Measurements from ENCODE around the gene TNRC6A.

The TNRC6A gene

GRCh38 chr16:24822974-24823373 is 93.5 kb downstream of the TNRC6A start:
- FAIRE-seq (no peak), DNase-seq (ENCODE audit: insufficient read length) (no peak)
- TF ChIP-seq POLR2A (IDR thresholded peaks at IDR 0.05; ENCODE audit: low read depth, low read length) (no peak), TAF1 (IDR thresholded peaks at IDR 0.05; ENCODE audit: borderline replicate concordance, low read depth, low read length) (no peak), POLR2AphosphoS5 (IDR thresholded peaks at IDR 0.05; ENCODE audit: low read depth, low read length) (no peak)

DNA sequence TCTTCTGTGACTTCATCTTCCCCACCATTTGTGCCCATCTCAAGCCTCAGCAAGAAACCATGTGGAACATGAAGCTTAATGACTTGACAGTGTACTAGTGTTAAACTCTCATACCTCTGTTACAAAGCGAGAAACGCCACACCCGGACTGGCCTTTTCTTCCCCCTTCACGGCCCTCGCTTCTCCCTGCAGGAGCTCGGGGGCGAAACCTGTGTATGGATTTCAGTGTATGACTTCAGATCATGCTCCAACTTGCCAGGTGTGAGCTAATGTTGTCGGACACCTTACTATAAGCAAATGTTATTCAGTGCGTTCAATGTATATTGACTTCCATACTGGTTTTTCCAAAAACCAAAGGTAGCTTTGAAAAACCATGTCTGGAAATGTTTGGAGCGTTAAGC is 96.2 kb downstream of the TNRC6A start:
- FAIRE-seq: no peak
- TF ChIP-seq TAF1 (IDR thresholded peaks at IDR 0.05; ENCODE audit: borderline replicate concordance, low read depth, low read length) (no peak), POLR2AphosphoS5 (IDR thresholded peaks at IDR 0.05; ENCODE audit: low read depth, low read length) (no peak), POLR2A (IDR thresholded peaks at IDR 0.05; ENCODE audit: low read depth, low read length) (no peak)
- DNase-seq (ENCODE audit: insufficient read length): no peak

DNA sequence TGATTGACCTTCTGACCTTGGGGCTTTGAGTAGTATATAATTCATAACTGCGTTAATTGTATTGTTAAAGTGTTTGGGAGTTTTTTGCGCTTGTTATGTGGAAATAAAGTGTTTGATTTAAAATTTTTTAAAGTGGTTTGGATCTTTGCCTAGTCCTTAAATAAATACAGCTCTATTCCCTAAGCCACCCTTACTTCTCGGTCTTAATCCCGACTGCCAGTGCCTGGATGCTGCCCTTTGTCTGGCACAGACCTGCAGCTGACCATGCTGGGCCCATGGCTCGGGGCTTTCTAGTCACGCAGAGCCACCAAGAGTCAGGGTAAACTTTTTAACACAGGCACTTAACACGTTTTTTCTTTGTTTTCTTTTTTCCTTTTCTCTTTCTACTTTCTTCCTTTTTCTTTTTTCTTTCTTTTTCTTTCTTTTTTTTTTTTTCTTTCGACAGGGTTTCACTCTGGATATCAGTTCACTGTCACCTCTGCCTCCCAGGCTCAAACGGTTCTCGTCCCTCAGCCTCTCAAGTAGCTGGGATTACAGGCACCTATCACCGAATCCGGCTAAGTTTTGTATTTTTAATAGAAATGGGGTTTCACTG is 96.7 kb downstream of the TNRC6A start:
- TF ChIP-seq TAF1 (IDR thresholded peaks at IDR 0.05; ENCODE audit: borderline replicate concordance, low read depth, low read length): no peak
- no peak for TF ChIP-seq POLR2AphosphoS5 (IDR thresholded peaks at IDR 0.05; ENCODE audit: low read depth, low read length)
- no peak for TF ChIP-seq POLR2A (IDR thresholded peaks at IDR 0.05; ENCODE audit: low read depth, low read length)
- FAIRE-seq (no peak), DNase-seq (ENCODE audit: insufficient read length) (no peak)

DNA sequence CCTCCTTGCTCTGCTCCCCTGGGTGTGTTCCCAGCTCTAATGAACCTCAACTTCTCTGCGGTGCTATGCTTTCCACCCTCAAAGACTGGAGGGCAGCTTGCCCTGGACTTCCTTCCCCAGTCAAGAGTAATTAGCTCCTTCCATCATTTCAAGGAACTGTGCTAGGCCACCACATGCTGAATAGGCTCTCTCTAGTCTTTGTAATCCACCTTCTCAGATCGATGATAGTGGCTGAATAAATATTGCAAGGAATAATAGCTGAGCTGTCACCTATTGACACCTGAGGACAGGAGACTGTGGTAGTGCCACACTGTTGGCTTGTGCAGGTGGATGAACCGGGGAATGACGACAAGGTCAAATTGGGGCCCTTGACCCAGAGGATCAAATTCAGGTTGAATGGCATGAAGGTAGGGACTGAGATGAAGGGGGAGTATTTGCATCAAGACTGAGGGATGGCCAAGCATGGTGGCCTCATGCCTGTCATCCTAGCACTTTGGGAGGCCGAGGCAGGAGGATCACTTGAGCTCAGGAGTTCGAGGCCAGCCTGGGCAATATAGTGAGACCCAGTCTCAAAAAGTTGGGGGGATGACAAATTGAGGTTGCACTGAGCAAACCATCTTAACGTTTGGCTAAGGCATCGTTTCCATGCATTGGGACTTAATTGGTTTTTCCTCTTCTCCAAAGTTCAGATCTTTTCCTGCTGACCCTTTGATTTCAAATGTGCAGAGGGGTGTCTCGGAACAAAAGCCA is 97.5 kb downstream of the TNRC6A start:
- DNase-seq (ENCODE audit: insufficient read length) (no peak), FAIRE-seq (no peak)
- TF ChIP-seq POLR2A (IDR thresholded peaks at IDR 0.05; ENCODE audit: low read depth, low read length) (no peak), TAF1 (IDR thresholded peaks at IDR 0.05; ENCODE audit: borderline replicate concordance, low read depth, low read length) (no peak), POLR2AphosphoS5 (IDR thresholded peaks at IDR 0.05; ENCODE audit: low read depth, low read length) (no peak)

DNA sequence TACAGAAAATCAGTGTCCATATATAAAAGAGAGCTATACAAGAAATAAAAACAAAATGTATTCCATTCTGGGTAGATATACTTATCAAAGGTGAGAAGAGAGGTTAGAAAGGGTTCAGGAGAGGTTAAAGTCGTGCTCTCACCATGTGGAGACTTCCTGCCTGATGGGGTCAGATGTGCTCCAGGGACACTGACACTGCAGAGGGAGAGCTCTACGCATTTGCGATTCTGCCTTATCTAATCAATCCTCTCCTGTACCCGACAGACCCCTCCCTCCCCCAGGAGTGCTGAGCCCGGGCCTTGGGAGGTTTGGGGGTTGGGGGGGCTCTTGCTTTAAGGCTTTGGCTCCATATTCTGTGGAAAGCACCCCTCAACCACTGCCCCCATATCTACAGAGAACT is 99.7 kb downstream of the TNRC6A start:
- DNase-seq (ENCODE audit: insufficient read length) (no peak), FAIRE-seq (no peak)
- no peak for TF ChIP-seq POLR2A (IDR thresholded peaks at IDR 0.05; ENCODE audit: low read depth, low read length)
- no peak for TF ChIP-seq TAF1 (IDR thresholded peaks at IDR 0.05; ENCODE audit: borderline replicate concordance, low read depth, low read length)
- TF ChIP-seq POLR2AphosphoS5 (IDR thresholded peaks at IDR 0.05; ENCODE audit: low read depth, low read length): no peak

DNA sequence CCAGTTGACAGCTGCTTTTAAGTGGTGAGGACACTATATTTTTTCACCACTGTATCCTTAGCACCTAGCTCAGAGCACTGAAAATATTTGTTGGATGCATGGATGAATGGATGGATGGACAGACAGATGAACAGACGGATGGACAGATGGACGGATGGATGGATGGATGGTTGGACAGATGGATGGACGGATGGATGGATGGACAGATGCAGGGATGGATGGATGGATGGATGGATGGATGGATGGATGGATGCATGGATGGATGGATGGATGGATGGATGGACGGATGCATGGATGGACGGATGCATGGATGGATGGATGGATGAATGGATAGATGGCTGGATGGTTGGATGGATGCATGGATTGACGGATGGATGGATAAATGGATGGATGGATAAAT is 103.9 kb downstream of the TNRC6A start:
- FAIRE-seq: no peak
- no peak for DNase-seq (ENCODE audit: insufficient read length)
- no peak for TF ChIP-seq TAF1 (IDR thresholded peaks at IDR 0.05; ENCODE audit: borderline replicate concordance, low read depth, low read length)
- TF ChIP-seq POLR2A (IDR thresholded peaks at IDR 0.05; ENCODE audit: low read depth, low read length): no peak
- no peak for TF ChIP-seq POLR2AphosphoS5 (IDR thresholded peaks at IDR 0.05; ENCODE audit: low read depth, low read length)

DNA sequence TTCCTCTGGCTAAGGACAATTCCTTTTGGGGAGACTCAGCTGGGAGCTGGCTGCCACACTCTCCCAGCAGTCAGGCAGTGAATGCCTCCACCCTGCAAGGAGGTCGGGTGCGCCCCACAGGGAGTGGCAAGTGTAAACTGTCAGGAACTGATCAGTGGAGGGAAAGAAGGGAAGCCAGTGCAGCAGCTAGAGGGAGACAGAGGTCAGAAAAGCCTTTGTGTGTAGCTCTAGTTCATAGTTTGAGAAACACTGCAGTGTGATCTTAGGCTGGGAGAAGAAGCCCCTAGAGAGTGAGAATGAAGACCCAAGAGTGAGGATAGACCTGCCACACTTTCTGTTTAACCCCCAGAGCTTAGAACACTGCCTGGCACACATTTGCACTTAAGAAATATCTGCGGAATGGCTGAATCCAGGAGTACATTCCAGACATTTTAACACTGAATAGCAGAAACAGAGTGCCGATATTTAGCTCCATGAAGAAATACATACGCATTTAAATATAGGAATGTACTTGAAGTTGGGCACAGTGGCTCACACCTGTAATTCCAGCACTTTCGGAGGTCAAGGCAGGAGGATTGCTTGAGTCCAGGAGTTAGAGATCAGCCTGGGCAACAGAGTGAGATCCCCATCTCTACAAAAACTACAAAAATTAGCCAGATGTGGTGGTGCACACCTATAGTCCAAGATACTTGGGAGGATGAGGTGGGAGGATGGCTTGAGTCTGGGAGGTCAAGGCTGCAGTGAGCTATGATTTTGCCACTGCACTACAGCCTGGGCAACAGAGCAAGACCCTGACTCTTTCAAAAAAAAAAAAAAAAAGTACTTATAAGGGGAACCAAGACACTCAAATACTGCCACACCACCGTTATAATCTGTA is 105.2 kb downstream of the TNRC6A start:
- no peak for TF ChIP-seq POLR2A (IDR thresholded peaks at IDR 0.05; ENCODE audit: low read depth, low read length)
- TF ChIP-seq POLR2AphosphoS5 (IDR thresholded peaks at IDR 0.05; ENCODE audit: low read depth, low read length): no peak
- TF ChIP-seq TAF1 (IDR thresholded peaks at IDR 0.05; ENCODE audit: borderline replicate concordance, low read depth, low read length): no peak
- DNase-seq (ENCODE audit: insufficient read length) (no peak), FAIRE-seq (no peak)

GRCh38 chr16:24836836-24837235 is 107.4 kb downstream of the TNRC6A start:
- TF ChIP-seq TAF1 (IDR thresholded peaks at IDR 0.05; ENCODE audit: borderline replicate concordance, low read depth, low read length) (no peak), POLR2A (IDR thresholded peaks at IDR 0.05; ENCODE audit: low read depth, low read length) (no peak), POLR2AphosphoS5 (IDR thresholded peaks at IDR 0.05; ENCODE audit: low read depth, low read length) (no peak)
- FAIRE-seq (no peak), DNase-seq (ENCODE audit: insufficient read length) (no peak)

DNA sequence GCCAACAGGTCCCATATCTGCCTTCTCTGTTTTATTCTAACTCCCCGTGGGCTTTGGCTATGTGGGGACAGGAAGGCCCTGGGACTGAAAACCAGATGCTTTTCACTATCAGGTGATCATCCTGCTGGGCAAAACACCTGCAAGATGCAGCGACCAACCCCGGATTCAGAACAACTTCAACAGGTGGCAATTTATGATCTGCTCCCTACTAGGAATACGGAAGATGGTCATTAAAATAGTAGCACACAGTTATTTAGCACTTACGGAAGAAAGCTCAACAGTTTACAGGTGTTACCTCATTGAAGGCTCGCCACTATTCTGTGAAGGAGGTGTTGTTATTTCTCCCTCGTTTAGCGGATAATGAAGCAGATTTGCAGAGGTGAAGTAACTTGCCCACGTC is 108.5 kb downstream of the TNRC6A start:
- FAIRE-seq (no peak), DNase-seq (ENCODE audit: insufficient read length) (no peak)
- no peak for TF ChIP-seq POLR2AphosphoS5 (IDR thresholded peaks at IDR 0.05; ENCODE audit: low read depth, low read length)
- TF ChIP-seq POLR2A (IDR thresholded peaks at IDR 0.05; ENCODE audit: low read depth, low read length): no peak
- no peak for TF ChIP-seq TAF1 (IDR thresholded peaks at IDR 0.05; ENCODE audit: borderline replicate concordance, low read depth, low read length)

DNA sequence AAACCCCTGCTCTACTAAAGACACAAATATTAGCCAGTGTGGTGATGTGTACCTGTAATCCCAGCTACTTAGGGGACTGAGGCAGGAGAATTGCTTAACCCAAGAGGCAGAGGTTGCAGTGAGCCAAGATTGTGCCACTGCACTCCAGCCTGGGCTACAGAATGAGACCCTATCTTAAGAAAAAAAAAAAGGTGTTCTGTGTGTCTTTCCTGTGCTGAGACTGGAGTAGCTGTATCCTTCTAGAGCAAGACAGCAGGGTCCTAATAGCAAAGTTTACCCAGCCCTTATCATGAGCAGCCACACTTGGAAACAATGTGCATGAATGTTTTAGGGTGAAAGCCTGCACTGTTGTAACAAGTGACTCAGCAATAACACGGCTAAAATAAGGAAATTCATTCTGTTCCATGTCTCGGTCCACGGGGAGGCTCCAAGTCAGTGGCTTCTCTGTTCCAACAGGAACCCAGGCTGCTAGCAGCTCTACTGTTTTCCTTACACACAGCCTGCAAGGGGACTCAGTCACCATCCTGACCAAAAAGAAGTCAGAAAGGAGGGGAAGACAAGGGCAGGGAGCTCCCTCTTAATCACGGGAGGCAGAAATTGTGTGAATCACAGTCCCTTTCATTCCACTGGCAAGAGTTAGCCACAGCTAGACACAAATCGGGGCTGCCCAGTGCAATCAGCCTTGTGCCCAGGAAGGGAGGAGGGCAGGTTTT is 109.3 kb downstream of the TNRC6A start:
- no peak for DNase-seq (ENCODE audit: insufficient read length)
- TF ChIP-seq TAF1 (IDR thresholded peaks at IDR 0.05; ENCODE audit: borderline replicate concordance, low read depth, low read length) (no peak), POLR2AphosphoS5 (IDR thresholded peaks at IDR 0.05; ENCODE audit: low read depth, low read length) (no peak), POLR2A (IDR thresholded peaks at IDR 0.05; ENCODE audit: low read depth, low read length) (no peak)
- no peak for FAIRE-seq
